Measurements from ENCODE around the gene PRKACA.

The PRKACA gene

DNA sequence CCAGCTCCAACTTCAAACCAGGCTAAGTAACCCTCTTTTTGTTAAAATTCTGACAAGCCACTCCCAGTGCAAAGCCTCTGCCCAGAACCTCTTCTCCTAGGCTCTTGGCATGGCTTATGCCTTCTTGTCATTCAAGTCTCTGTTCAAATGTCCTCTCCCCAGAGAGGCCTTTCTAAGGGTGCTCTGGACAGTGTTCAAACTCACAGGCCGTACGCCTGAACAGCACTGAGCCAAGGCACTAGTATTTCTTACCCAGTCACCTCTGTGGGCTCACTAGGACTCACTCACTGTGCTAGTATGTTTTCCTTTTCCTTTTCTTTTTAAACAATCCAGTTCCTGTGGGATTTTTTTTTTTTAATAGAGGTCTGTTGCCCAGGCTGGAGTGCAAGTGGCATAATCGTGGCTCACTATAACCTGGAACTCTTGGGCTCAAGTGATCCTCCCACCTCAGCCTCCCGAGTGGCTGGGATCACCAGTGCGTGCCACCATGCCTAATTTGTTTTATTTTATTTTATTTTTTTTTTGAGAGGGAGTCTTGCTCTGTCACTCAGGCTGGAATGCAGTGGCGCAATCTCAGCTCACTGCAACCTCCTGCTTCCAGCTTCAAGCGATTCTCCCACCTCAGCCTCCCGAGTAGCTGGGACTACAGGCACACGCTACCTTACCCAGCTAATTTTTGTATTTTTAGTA, 21.2 kb upstream of the PRKACA start:
- TF ChIP-seq, protein P1, sequence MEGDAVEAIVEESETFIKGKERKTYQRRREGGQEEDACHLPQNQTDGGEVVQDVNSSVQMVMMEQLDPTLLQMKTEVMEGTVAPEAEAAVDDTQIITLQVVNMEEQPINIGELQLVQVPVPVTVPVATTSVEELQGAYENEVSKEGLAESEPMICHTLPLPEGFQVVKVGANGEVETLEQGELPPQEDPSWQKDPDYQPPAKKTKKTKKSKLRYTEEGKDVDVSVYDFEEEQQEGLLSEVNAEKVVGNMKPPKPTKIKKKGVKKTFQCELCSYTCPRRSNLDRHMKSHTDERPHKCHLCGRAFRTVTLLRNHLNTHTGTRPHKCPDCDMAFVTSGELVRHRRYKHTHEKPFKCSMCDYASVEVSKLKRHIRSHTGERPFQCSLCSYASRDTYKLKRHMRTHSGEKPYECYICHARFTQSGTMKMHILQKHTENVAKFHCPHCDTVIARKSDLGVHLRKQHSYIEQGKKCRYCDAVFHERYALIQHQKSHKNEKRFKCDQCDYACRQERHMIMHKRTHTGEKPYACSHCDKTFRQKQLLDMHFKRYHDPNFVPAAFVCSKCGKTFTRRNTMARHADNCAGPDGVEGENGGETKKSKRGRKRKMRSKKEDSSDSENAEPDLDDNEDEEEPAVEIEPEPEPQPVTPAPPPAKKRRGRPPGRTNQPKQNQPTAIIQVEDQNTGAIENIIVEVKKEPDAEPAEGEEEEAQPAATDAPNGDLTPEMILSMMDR (IDR thresholded peaks at IDR 0.05; ENCODE audit: insufficient read depth, low read length), result no peak
- TF ChIP-seq POLR2AphosphoS5 (IDR thresholded peaks at IDR 0.05; ENCODE audit: low read depth) (no peak), GABPA (IDR thresholded peaks at IDR 0.05; ENCODE audit: low read depth) (no peak), SPI1 (IDR thresholded peaks at IDR 0.05; ENCODE audit: borderline replicate concordance, low read depth) (no peak)
- TF ChIP-seq, protein P2, sequence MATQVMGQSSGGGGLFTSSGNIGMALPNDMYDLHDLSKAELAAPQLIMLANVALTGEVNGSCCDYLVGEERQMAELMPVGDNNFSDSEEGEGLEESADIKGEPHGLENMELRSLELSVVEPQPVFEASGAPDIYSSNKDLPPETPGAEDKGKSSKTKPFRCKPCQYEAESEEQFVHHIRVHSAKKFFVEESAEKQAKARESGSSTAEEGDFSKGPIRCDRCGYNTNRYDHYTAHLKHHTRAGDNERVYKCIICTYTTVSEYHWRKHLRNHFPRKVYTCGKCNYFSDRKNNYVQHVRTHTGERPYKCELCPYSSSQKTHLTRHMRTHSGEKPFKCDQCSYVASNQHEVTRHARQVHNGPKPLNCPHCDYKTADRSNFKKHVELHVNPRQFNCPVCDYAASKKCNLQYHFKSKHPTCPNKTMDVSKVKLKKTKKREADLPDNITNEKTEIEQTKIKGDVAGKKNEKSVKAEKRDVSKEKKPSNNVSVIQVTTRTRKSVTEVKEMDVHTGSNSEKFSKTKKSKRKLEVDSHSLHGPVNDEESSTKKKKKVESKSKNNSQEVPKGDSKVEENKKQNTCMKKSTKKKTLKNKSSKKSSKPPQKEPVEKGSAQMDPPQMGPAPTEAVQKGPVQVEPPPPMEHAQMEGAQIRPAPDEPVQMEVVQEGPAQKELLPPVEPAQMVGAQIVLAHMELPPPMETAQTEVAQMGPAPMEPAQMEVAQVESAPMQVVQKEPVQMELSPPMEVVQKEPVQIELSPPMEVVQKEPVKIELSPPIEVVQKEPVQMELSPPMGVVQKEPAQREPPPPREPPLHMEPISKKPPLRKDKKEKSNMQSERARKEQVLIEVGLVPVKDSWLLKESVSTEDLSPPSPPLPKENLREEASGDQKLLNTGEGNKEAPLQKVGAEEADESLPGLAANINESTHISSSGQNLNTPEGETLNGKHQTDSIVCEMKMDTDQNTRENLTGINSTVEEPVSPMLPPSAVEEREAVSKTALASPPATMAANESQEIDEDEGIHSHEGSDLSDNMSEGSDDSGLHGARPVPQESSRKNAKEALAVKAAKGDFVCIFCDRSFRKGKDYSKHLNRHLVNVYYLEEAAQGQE (IDR thresholded peaks at IDR 0.05; ENCODE audit: insufficient replicate concordance, low read depth), result no peak
- Histone ChIP-seq H3K27me3 (ENCODE audit: insufficient read depth, poor library complexity, severe bottlenecking) (no peaks in the 10 kb centered on the region), H3K27ac (replicated peaks) (no peak overlapping the region; the same call in 1 of the 2 replicates), H3K4me3 (replicated peaks; ENCODE audit: insufficient read depth, low read length) (no peak overlapping the region)
- no peak for DNase-seq (ENCODE audit: low read depth in 1 of 2, low spot score in 1 of 2)

DNA sequence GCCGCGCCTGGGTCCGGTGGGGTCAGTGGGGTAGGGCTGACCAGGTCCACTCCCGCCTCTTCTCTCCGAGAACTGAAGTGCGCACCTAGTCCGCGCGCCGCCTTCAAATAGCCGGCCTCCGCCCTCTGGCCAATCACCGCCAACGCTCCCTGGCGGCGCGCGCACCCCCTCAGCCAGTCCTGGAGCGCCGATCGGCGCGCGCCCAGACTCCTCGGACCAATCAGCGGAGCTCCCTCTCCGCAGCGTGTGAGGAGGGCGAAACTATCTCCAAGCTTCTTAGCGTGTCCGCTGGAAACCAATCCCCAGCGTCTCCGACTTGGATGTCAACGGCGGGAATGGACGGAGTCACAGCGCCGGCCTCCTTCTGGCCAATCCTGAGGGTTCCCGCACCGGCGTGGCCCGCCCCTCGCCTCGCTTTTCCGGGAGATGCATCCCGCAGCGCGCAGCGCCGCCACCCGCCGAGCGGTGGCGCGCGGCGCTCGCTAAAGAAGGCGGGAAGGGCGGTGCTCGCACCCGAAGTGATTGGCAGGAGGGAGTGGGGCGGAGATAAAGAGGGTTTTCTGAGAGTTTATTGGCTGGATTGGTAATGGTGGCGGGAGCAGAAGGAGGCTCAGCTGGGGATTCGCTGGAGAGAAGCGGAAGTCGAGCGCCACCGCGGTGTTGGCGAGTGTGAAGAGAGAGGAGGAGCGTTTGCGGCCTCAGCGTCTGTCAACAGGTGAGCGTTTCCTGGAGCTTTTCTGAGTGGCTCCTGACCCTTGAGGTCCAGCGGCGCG, 19.1 kb upstream of the PRKACA start, which contains the start of gene ASF1B:
Gene ASF1B (minus strand): TSS at position 81 of the 773 bp plus-strand sequence. CDS start 133 bp downstream, outside the sequence.
- H3K27ac ChIP-seq (replicated peaks), result peak within 1 kb of the TSS; percentile 88
- no peaks in the 10 kb centered on the region for H3K27me3 ChIP-seq (ENCODE audit: insufficient read depth, poor library complexity, severe bottlenecking)
- TF ChIP-seq SPI1 (IDR thresholded peaks at IDR 0.05; ENCODE audit: borderline replicate concordance, low read depth), result peak; percentile 71; the same call in 1 of the 2 replicates
- TF ChIP-seq, protein P1 (IDR thresholded peaks at IDR 0.05; ENCODE audit: insufficient read depth, low read length), result peak; percentile 52
- TF ChIP-seq POLR2AphosphoS5 (IDR thresholded peaks at IDR 0.05; ENCODE audit: low read depth), result peak; percentile 92
- peak; percentile 60 for TF ChIP-seq GABPA (IDR thresholded peaks at IDR 0.05; ENCODE audit: low read depth)
- TF ChIP-seq, protein P2 (IDR thresholded peaks at IDR 0.05; ENCODE audit: insufficient replicate concordance, low read depth), result no peak
- peak; percentile 99 to 100 for DNase-seq (ENCODE audit: low read depth in 1 of 2, low spot score in 1 of 2)
- peak within 1 kb of the TSS; percentile 89 for H3K4me3 ChIP-seq (replicated peaks; ENCODE audit: insufficient read depth, low read length)

DNA sequence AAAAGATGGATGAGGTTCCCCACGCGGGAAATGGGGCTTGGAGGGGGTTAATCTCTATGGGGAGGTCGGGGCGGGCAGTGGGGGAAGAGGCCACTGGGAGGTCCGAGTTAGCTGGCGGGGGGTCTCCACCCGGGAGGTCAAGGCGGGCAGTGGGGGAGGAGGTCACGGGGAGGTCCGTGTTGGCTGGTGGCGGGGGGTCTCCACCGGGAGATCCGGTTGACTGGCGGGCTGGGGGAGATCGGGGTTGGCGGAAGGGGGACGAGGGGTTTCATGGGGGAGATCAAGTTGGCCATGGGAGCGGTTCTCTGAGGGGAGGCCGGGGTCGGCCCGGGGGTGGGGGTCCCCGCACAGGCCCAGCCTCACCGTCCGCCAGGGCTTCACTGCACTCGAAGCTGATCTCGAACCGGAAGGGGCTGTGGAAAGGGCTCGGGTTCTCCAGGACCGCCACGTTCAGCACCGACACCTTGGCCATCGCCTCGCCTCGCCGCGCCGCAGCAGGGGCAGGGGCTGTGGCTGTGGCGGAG, 18.5 kb upstream of the PRKACA start:
- peak overlapping the region; percentile 83 for H3K27ac ChIP-seq (replicated peaks)
- TF ChIP-seq SPI1 (IDR thresholded peaks at IDR 0.05; ENCODE audit: borderline replicate concordance, low read depth) (no peak), GABPA (IDR thresholded peaks at IDR 0.05; ENCODE audit: low read depth) (0 out of 2 replicates have a peak, but pooled peaks have one; percentile 26)
- no peak for DNase-seq (ENCODE audit: low read depth in 1 of 2, low spot score in 1 of 2)
- H3K4me3 ChIP-seq (replicated peaks; ENCODE audit: insufficient read depth, low read length), result peak overlapping the region; percentile 89
- H3K27me3 ChIP-seq (ENCODE audit: insufficient read depth, poor library complexity, severe bottlenecking), result no peaks in the 10 kb centered on the region

DNA sequence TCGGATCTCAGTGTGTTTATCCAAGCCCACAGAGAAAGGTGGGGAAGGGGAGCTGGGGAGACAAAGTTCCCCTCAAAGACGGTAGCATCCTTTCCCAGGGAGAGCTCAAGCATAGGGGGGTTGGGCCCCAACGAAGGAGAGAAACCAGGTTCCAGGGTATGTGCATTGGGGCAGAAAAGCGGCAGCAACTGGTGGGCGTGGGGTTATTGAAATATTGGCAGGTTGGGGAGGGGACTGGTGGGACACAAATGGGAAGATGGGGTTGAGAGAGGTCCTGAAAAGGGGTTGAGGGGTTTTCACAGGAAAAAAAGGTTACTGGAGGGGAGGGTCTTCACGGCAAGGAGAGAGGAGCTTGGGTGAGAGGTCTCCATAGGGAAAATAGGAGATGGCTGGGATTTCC, 17.8 kb upstream of the PRKACA start:
- Histone ChIP-seq H3K27ac (replicated peaks) (no peak overlapping the region; the same call in 1 of the 2 replicates), H3K4me3 (replicated peaks; ENCODE audit: insufficient read depth, low read length) (peak overlapping the region; percentile 89), H3K27me3 (ENCODE audit: insufficient read depth, poor library complexity, severe bottlenecking) (no peaks in the 10 kb centered on the region)
- TF ChIP-seq, protein P1 (IDR thresholded peaks at IDR 0.05; ENCODE audit: insufficient read depth, low read length), result no peak
- TF ChIP-seq SPI1 (IDR thresholded peaks at IDR 0.05; ENCODE audit: borderline replicate concordance, low read depth), result no peak
- TF ChIP-seq POLR2AphosphoS5 (IDR thresholded peaks at IDR 0.05; ENCODE audit: low read depth), result no peak
- no peak for TF ChIP-seq GABPA (IDR thresholded peaks at IDR 0.05; ENCODE audit: low read depth)
- TF ChIP-seq, protein P2 (IDR thresholded peaks at IDR 0.05; ENCODE audit: insufficient replicate concordance, low read depth), result no peak
- no peak for DNase-seq (ENCODE audit: low read depth in 1 of 2, low spot score in 1 of 2)

Measured in HL-60 (cell line).